HG02970 (cell line): ENCODE measurements around the gene RBM14.

Experiments
- ATAC-seq: cut with Tn5 transposase; IDR thresholded peaks from one replicate; pipeline ENCODE4 v1.9.1; 2021; ENCODE audit warnings: mild to moderate bottlenecking, moderate library complexity, moderate number of reproducible peaks; ENCODE audit not compliant: unreplicated experiment, low FRiP score

Gene RBM14

DNA sequence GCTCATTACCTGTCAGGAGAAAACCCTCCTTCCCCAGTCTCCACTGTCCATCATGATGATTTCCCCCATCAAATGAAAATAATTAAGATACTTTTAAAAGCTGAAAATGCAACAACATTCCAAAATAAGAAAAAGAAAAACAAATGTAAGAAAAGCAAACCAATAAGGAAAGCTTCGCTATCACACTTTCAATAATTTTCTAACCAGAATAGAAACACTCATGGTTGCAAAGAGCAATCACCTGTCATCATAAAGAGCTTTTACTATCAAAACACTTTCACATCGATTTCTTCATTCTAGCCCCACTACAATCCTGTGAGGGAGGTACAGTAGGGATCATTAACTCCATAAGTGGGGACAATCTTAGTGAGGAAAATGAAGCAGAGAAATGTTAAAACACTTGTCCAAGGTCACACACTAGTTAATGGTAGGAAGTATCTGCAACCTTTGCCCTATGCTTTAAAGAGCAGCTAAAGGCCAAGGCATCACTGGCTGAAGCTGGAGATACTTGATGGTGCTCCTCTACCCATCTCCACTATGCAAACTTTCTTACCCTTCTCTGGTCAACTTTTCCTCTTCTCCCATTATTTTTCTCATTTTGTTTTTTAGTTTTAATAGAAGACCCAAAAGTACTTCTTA, 58.7 kb downstream of the RBM14 start:
- no peak for ATAC-seq

DNA sequence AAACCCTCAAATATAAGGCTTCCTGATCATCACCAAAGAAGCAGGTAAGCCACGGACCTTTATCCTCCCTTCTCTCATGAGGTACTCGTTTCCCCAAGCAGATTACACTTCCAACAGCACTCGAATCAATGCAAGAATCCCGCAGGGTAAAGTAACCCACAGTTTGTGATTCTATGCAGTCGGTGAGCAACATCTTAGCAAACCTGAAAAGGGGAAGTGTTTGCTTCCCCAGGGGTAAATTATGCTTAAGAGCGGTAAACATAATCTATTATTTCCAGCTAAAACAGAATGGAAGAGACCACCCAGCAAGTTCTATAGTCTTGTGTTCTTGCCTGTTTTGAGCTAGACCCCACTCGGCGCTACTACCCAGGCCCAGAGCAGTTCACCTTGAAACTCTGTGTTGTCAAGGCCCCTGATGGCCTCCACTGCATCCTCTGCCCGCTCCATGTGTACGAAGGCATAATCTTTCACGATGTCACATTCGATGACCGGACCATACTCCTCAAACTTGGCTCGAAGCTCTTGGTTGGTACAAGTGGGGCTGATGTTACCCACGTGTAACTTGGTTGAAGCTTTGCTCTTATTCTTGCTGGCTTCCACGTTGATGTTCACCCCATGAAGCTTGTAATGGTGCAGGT, 60.0 kb downstream of the RBM14 start:
- no peak for ATAC-seq
